GM12891 (cell line): Measurements from ENCODE around the gene TMTC2.

Experiments used
- PAX5 ChIP-seq: IDR thresholded peaks from 2 replicates; pipeline ENCODE4 v1.6.1; 2011; ENCODE audit warnings: low read length, moderate library complexity, mild to moderate bottlenecking; ENCODE audit not compliant: insufficient read depth, severe bottlenecking
- POLR2A ChIP-seq: IDR thresholded peaks from 2 replicates; pipeline ENCODE4 v1.6.1; 2011; ENCODE audit warnings: low read depth, low read length, control low read depth
- POLR2AphosphoS5 ChIP-seq: IDR thresholded peaks from 2 replicates; pipeline ENCODE4 v1.6.1; 2011; ENCODE audit warnings: low read depth, low read length, control low read depth
- TAF1 ChIP-seq: IDR thresholded peaks from 2 replicates; pipeline ENCODE4 v1.6.1; 2011; ENCODE audit warnings: low read depth, low read length, control low read depth

DNA sequence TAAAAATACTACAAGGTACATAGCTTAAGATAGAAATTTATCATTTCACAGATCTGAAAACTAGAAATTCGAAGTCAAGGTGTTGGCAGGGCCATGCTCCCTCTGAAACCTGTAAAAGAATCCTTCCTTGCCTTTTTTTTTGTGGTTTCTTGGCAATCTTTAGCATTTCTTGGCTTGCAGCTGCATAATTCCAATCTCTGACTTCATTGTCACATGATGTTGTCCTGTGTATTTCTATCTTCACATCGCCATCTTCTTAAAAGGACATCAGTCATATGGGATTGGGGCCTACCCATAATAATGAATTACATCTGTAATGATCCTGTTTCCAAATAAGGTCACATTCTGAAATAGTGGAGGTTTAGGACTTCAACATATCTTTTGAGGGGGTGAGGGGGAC lies 250.4 kb downstream of the TMTC2 start:
- TF ChIP-seq POLR2AphosphoS5 (no peak), POLR2A (no peak), TAF1 (no peak), PAX5 (no peak)
